ENCODE results near the gene TSPAN11.
"Not testable (repeated sequence)": the region's sequence is repeated elsewhere in the genome, so short reads cannot be mapped to it uniquely, and the experiment has no call there.

The TSPAN11 gene

DNA sequence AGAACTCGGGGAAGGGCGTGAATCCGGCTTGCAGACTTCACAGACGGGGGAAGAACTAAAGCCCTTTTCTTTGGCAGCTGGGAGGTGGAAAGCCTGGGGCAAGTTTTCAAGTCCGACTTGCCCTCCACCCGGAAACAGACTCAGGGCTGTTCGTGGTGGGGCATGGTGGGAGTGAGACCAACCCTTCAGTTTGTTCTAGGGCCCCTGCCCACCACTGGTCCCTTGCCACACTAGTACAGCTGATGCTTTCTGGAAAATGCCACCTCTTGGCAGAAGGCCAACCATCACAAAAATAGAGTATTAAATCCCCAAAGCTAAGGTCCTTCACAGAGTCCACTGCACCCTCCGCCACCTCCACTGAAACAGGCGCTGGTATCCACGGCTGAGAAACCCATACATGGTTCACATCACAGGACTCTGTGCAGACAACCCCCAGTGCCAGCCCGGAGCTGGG, 96.8 kb downstream of the TSPAN11 start:
- Histone ChIP-seq H3K9ac (ENCODE audit: low read length) (peak overlapping the region; percentile 43; the same call in 1 of the 2 replicates), H3K4me3 (ENCODE audit: low read depth, low read length, poor library complexity, severe bottlenecking) (peak overlapping the region; percentile 42), H3K27me3 (ENCODE audit: insufficient read depth, low read length) (no peaks in the 10 kb centered on the region), H3K9me3 (ENCODE audit: low read length) (no peaks in the 10 kb centered on the region), H3F3A (ENCODE audit: insufficient read depth, low read length) (no peaks in the 10 kb centered on the region), H3K9me2 (ENCODE audit: low read depth, low read length) (no peaks in the 10 kb centered on the region), H3K36me3 (ENCODE audit: insufficient read depth, low read length) (no peaks in the 10 kb centered on the region), H3K27ac (ENCODE audit: low read depth, low read length, poor library complexity, severe bottlenecking) (peak overlapping the region; percentile 86), H2AFZ (ENCODE audit: low read length) (no peak overlapping the region), H4K20me1 (ENCODE audit: insufficient read depth, low read length) (no peaks in the 10 kb centered on the region), H3K4me2 (ENCODE audit: low read length) (peak overlapping the region; percentile 52), H3K4me1 (ENCODE audit: insufficient read depth, low read length, severe bottlenecking) (peaks cover 80% of the 10 kb centered on the region), H3K79me2 (ENCODE audit: insufficient read depth, low read length) (0 out of 2 replicates have a peak, but pooled peaks cover 4% of the 10 kb centered on the region)
- TF ChIP-seq CTCF (IDR thresholded peaks at IDR 0.05; ENCODE audit: low read length) (no peak), EZH2 (IDR thresholded peaks at IDR 0.05; ENCODE audit: borderline replicate concordance, low read length) (no peak)

DNA sequence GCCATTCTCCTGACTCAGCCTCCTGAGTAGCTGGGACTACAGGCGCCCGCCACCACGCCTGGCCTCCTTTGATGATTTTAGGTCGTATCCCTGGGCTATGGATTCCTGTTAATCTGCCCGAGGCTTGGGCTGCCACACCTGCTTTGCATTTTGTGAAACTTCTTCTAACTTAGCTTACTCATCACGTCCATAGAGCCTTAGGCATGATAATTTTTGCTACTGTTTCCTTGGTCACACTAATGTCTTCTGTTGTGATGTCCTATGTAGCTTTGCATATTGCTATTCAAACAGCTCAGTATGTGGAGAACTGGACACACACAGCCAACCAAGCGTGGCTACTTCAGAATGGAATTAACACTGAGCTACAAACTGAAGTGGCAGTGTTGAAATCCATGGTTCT, 99.7 kb downstream of the TSPAN11 start:
- Histone ChIP-seq H3K79me2 (ENCODE audit: insufficient read depth, low read length) (0 out of 2 replicates have a peak, but pooled peaks cover 4% of the 10 kb centered on the region), H3K4me2 (ENCODE audit: low read length) (no peak overlapping the region), H3K4me3 (ENCODE audit: low read depth, low read length, poor library complexity, severe bottlenecking) (no peak overlapping the region), H3K27ac (ENCODE audit: low read depth, low read length, poor library complexity, severe bottlenecking) (peak overlapping the region; percentile 86), H3K9me2 (ENCODE audit: low read depth, low read length) (no peaks in the 10 kb centered on the region), H3K9ac (ENCODE audit: low read length) (no peak overlapping the region), H4K20me1 (ENCODE audit: insufficient read depth, low read length) (no peaks in the 10 kb centered on the region), H3F3A (ENCODE audit: insufficient read depth, low read length) (no peaks in the 10 kb centered on the region), H3K9me3 (ENCODE audit: low read length) (no peaks in the 10 kb centered on the region), H3K27me3 (ENCODE audit: insufficient read depth, low read length) (no peaks in the 10 kb centered on the region), H3K4me1 (ENCODE audit: insufficient read depth, low read length, severe bottlenecking) (peaks cover 86% of the 10 kb centered on the region), H2AFZ (ENCODE audit: low read length) (no peak overlapping the region), H3K36me3 (ENCODE audit: insufficient read depth, low read length) (no peaks in the 10 kb centered on the region)
- TF ChIP-seq CTCF (IDR thresholded peaks at IDR 0.05; ENCODE audit: low read length), result no peak
- no peak for TF ChIP-seq EZH2 (IDR thresholded peaks at IDR 0.05; ENCODE audit: borderline replicate concordance, low read length)

DNA sequence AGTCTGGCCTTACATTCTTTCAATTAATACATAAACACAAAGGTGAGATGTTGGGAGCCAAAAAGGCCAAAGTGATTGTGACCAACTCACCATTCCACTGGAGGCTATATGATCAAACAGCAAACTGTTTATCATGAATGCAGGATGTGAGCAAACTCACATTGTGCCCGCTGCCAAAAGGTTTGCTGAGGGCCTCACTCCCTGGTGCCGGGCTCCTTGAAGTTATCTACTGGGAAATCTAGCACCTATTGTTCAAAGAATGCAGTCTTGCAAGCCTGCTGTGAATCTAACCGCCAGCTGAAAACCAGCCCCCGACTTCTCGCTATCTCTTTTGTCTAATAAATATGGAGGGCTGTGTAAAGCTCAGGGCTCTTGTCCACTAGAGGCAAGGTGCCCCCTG, 100.5 kb downstream of the TSPAN11 start:
- H3K9me3 ChIP-seq (ENCODE audit: low read length); H3K36me3 ChIP-seq (ENCODE audit: insufficient read depth, low read length); H3K79me2 ChIP-seq (ENCODE audit: insufficient read depth, low read length); H3K4me2 ChIP-seq (ENCODE audit: low read length); H3K4me3 ChIP-seq (ENCODE audit: low read depth, low read length, poor library complexity, severe bottlenecking); H3F3A ChIP-seq (ENCODE audit: insufficient read depth, low read length); H3K27me3 ChIP-seq (ENCODE audit: insufficient read depth, low read length); H3K9me2 ChIP-seq (ENCODE audit: low read depth, low read length); H4K20me1 ChIP-seq (ENCODE audit: insufficient read depth, low read length); H2AFZ ChIP-seq (ENCODE audit: low read length); H3K9ac ChIP-seq (ENCODE audit: low read length): not testable (repeated sequence)
- peaks cover 86% of the 10 kb centered on the region for H3K4me1 ChIP-seq (ENCODE audit: insufficient read depth, low read length, severe bottlenecking)
- peak overlapping the region; percentile 86 for H3K27ac ChIP-seq (ENCODE audit: low read depth, low read length, poor library complexity, severe bottlenecking)

- Histone ChIP-seq H3K4me2 (ENCODE audit: low read length) (peak overlapping the region; percentile 53), H2AFZ (ENCODE audit: low read length) (no peak overlapping the region), H3K79me2 (ENCODE audit: insufficient read depth, low read length) (no peaks in the 10 kb centered on the region)
These were observed 102.9 kb downstream of the TSPAN11 start for GRCh38 chr12:31029468-31029867.

More at GRCh38 chr12:31029468-31029867, 102.9 kb downstream of the TSPAN11 start:
- no peak for TF ChIP-seq CTCF (IDR thresholded peaks at IDR 0.05; ENCODE audit: low read length)
- TF ChIP-seq EZH2 (IDR thresholded peaks at IDR 0.05; ENCODE audit: borderline replicate concordance, low read length), result no peak
- no peaks in the 10 kb centered on the region for H3K9me2 ChIP-seq (ENCODE audit: low read depth, low read length)
- H3K27ac ChIP-seq (ENCODE audit: low read depth, low read length, poor library complexity, severe bottlenecking), result peak overlapping the region; percentile 94
- no peaks in the 10 kb centered on the region for H4K20me1 ChIP-seq (ENCODE audit: insufficient read depth, low read length)
- H3K9me3 ChIP-seq (ENCODE audit: low read length), result no peaks in the 10 kb centered on the region
- H3K36me3 ChIP-seq (ENCODE audit: insufficient read depth, low read length), result no peaks in the 10 kb centered on the region
- no peaks in the 10 kb centered on the region for H3F3A ChIP-seq (ENCODE audit: insufficient read depth, low read length)
- H3K4me3 ChIP-seq (ENCODE audit: low read depth, low read length, poor library complexity, severe bottlenecking), result peak overlapping the region; percentile 6
- no peaks in the 10 kb centered on the region for H3K27me3 ChIP-seq (ENCODE audit: insufficient read depth, low read length)
- H3K9ac ChIP-seq (ENCODE audit: low read length), result peak overlapping the region; percentile 29
- peaks cover 86% of the 10 kb centered on the region for H3K4me1 ChIP-seq (ENCODE audit: insufficient read depth, low read length, severe bottlenecking)

Measured in OCI-LY1 (cell line).